ENCODE data around the gene BCAT1.

The BCAT1 gene

GRCh38 chr12:24764712-24765111 is 184.2 kb downstream of the BCAT1 start:
- DNase-seq (ENCODE audit: low read depth) = no peak

- no peak for DNase-seq (ENCODE audit: low read depth)
Observed at GRCh38 chr12:24760606-24761378, 188.1 kb downstream of the BCAT1 start.

GRCh38 chr12:24760162-24760561 is 188.7 kb downstream of the BCAT1 start:
- DNase-seq (ENCODE audit: low read depth) = no peak
